ENCODE data around the gene FFAR3. TPM values are rescaled to one million over a fixed set of nuclear protein-coding genes. Genes with fewer than 3 reads are reported as not detected.

The FFAR3 gene
- polyA plus RNA-seq, 1 donor (not counting 4 experiments of a cell fraction or from before 2014, with no cell fraction given): not detected

DNA sequence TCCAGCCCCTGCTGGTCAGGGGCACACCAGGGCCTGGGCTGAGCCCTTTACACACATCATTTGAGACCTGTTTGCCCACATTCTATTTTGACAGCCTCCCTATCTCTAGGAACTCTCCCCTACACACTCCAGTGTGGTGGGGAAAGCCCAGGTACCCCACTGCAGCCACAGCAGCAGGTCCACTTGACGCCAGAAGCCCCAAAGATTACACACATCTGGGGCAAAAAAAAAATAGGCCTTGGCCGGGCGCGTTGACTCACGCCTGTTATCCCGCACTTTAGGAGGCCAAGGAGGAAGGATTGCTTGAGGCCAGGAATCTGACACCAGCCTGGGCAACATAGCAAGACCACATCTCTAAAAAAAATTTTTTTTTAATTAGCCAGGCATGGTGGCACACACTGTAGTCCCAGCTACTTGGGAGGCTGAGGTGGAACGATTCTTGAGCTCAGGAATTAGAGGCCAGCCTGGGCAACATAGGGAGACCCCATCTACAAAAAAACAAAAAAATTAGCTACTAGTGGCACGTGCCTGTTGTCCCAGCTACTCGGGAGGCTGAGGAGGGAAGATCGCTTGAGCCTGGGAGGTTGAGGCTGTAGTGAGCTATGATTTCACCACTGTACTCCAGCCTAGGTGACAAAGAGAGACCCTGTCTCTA lies 47.3 kb upstream of the FFAR3 start:
- Histone ChIP-seq H3K79me2 (ENCODE audit: control insufficient read depth, insufficient read depth, low read length) (no peaks in the 10 kb centered on the region), H4K20me1 (ENCODE audit: control insufficient read depth, extremely low read depth, insufficient read depth, low read length) (no peaks in the 10 kb centered on the region), H3K27me3 (ENCODE audit: control insufficient read depth, extremely low read depth, insufficient read depth, low read length) (peaks cover 3% of the 10 kb centered on the region), H3K9me3 (ENCODE audit: control insufficient read depth, low read depth, low read length) (no peaks in the 10 kb centered on the region), H3K4me2 (ENCODE audit: control insufficient read depth, extremely low read depth, insufficient read depth, low read depth, low read length) (no peak overlapping the region), H3K4me1 (ENCODE audit: control insufficient read depth, extremely low read depth, insufficient read depth, low read length) (peaks cover 5% of the 10 kb centered on the region), H3K36me3 (ENCODE audit: control insufficient read depth in 2 of 2, extremely low read depth in 1 of 2, insufficient read depth in 2 of 2, low read length in 2 of 2) (no peaks in the 10 kb centered on the region), H2AFZ (ENCODE audit: control insufficient read depth, low read length) (no peak overlapping the region), H3K27ac (ENCODE audit: control insufficient read depth, insufficient read depth, low read length) (no peak overlapping the region), H3K4me3 (ENCODE audit: control insufficient read depth in 2 of 3, extremely low read depth in 1 of 3, insufficient read depth in 2 of 3, low read depth in 1 of 3, low read length in 3 of 3) (no peak overlapping the region), H3K9ac (ENCODE audit: control insufficient read depth, extremely low read depth, insufficient read depth, low read length) (no peak overlapping the region), H3K9me1 (ENCODE audit: control insufficient read depth, extremely low read depth, insufficient read depth, low read length) (no peaks in the 10 kb centered on the region)
- dilution Hi-C loops (cut with MboI; ENCODE audit: extremely low pct_ligation_motif_present, low sequenced_read_pairs): no loop called here
- FAIRE-seq (no peak), DNase-seq (ENCODE audit: low read depth, low spot score) (no peak)
- TF ChIP-seq EZH2 (IDR thresholded peaks at IDR 0.05; ENCODE audit: low read length): no peak
- no peak for TF ChIP-seq CTCF (optimal IDR thresholded peaks at IDR 0.05 in 1 of 3, IDR thresholded peaks at IDR 0.05 in 1 of 3, conservative IDR thresholded peaks at IDR 0.05 in 1 of 3; ENCODE audit: extremely low read depth in 1 of 3, insufficient read depth in 2 of 3, low read length in 3 of 3)

DNA sequence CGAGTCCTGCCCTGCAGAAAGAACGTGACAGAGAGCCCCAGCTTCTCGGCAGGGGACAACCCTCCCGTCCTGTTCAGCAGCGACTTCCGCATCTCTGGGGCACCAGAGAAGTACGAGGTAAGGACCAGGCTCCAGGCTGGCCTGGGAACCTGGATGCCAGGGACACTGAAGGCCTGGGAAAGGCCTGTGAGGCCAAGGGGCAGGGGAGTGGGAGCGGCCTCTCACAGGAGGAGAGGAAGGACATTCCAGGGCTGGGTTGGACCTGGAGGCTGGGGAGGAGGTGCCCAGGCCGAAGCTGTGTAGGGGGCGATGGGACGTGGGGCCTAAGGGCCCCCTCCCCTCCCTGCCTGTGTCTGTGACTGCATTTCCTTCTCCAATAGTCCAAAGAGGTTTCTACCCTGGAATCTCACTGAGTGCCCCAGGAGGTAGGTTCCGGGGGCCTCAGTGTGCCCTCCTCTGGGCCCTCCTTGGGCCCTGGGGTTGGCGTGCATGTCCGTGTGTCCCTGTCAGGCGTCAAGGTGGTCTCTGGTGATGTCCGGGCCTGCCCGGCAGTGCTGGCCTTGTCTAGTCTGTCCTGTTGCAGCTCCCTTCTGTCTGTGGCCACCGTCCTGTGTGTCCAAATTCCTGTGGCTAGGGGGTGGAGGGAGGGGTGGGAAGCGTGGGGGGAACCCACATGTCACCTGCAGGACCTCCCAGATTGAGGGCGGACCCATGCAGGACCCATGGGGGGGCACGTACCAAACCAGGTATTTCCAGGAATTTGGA lies 46.2 kb upstream of the FFAR3 start:
- H3K4me2 ChIP-seq (ENCODE audit: control insufficient read depth, extremely low read depth, insufficient read depth, low read depth, low read length): no peak overlapping the region
- no peaks in the 10 kb centered on the region for H4K20me1 ChIP-seq (ENCODE audit: control insufficient read depth, extremely low read depth, insufficient read depth, low read length)
- dilution Hi-C loops (cut with MboI; ENCODE audit: extremely low pct_ligation_motif_present, low sequenced_read_pairs): no loop called here
- H3K9me3 ChIP-seq (ENCODE audit: control insufficient read depth, low read depth, low read length): no peaks in the 10 kb centered on the region
- no peaks in the 10 kb centered on the region for H3K9me1 ChIP-seq (ENCODE audit: control insufficient read depth, extremely low read depth, insufficient read depth, low read length)
- FAIRE-seq (no peak), DNase-seq (ENCODE audit: low read depth, low spot score) (no peak)
- H3K27me3 ChIP-seq (ENCODE audit: control insufficient read depth, extremely low read depth, insufficient read depth, low read length): peaks cover 3% of the 10 kb centered on the region
- H2AFZ ChIP-seq (ENCODE audit: control insufficient read depth, low read length): no peak overlapping the region
- no peaks in the 10 kb centered on the region for H3K36me3 ChIP-seq (ENCODE audit: control insufficient read depth in 2 of 2, extremely low read depth in 1 of 2, insufficient read depth in 2 of 2, low read length in 2 of 2)
- H3K4me3 ChIP-seq (ENCODE audit: control insufficient read depth in 2 of 3, extremely low read depth in 1 of 3, insufficient read depth in 2 of 3, low read depth in 1 of 3, low read length in 3 of 3): no peak overlapping the region
- TF ChIP-seq EZH2 (IDR thresholded peaks at IDR 0.05; ENCODE audit: low read length) (no peak), CTCF (optimal IDR thresholded peaks at IDR 0.05 in 1 of 3, IDR thresholded peaks at IDR 0.05 in 1 of 3, conservative IDR thresholded peaks at IDR 0.05 in 1 of 3; ENCODE audit: extremely low read depth in 1 of 3, insufficient read depth in 2 of 3, low read length in 3 of 3) (no peak)
- peaks cover 5% of the 10 kb centered on the region for H3K4me1 ChIP-seq (ENCODE audit: control insufficient read depth, extremely low read depth, insufficient read depth, low read length)
- no peaks in the 10 kb centered on the region for H3K79me2 ChIP-seq (ENCODE audit: control insufficient read depth, insufficient read depth, low read length)
- no peak overlapping the region for H3K9ac ChIP-seq (ENCODE audit: control insufficient read depth, extremely low read depth, insufficient read depth, low read length)
- no peak overlapping the region for H3K27ac ChIP-seq (ENCODE audit: control insufficient read depth, insufficient read depth, low read length)
